HK-2 (cell line): Measurements from ENCODE around the gene PTS.

Source experiments
- DNase-seq: peaks from one replicate; pipeline ENCODE4 v3.0.0-alpha.2; 2018; ENCODE audit not compliant: unreplicated experiment

PTS gene

GRCh38 chr11:112221274-112221835 lies 4.9 kb upstream of the PTS start:
- no peak for DNase-seq

GRCh38 chr11:112222303-112222702 lies 3.9 kb upstream of the PTS start:
- DNase-seq = no peak

- DNase-seq = no peak
Observed at GRCh38 chr11:112223121-112223520, 3.1 kb upstream of the PTS start.

- no peak for DNase-seq
Observed at GRCh38 chr11:112223754-112224532, 2.3 kb upstream of the PTS start.

- DNase-seq = no peak
Observed at GRCh38 chr11:112225753-112226061, 521 bp upstream of the PTS start.

GRCh38 chr11:112226831-112227401 lies 688 bp downstream of the PTS start:
- peak; percentile 7 for DNase-seq

GRCh38 chr11:112227471-112227870 lies 1.2 kb downstream of the PTS start:
- no peak for DNase-seq

- DNase-seq = no peak
Observed at GRCh38 chr11:112228706-112229105, 2.5 kb downstream of the PTS start.

- DNase-seq = no peak
Observed at GRCh38 chr11:112229159-112229558, 2.9 kb downstream of the PTS start.

GRCh38 chr11:112229746-112230433 lies 3.7 kb downstream of the PTS start:
- DNase-seq = no peak

GRCh38 chr11:112231952-112232351 lies 5.7 kb downstream of the PTS start:
- DNase-seq = no peak

- DNase-seq = no peak
Observed at GRCh38 chr11:112235750-112236390, 9.6 kb downstream of the PTS start.

- no peak for DNase-seq
Observed at GRCh38 chr11:112237451-112237850, 11.2 kb downstream of the PTS start.

- no peak for DNase-seq
Observed at GRCh38 chr11:112238041-112238440, 11.8 kb downstream of the PTS start.

GRCh38 chr11:112241486-112241885 lies 15.3 kb downstream of the PTS start:
- DNase-seq = no peak

- DNase-seq = no peak
Observed at GRCh38 chr11:112247201-112247600, 21.0 kb downstream of the PTS start.

GRCh38 chr11:112248201-112248600 lies 22.0 kb downstream of the PTS start:
- DNase-seq = no peak

GRCh38 chr11:112249871-112250610 lies 23.8 kb downstream of the PTS start:
- no peak for DNase-seq

GRCh38 chr11:112253605-112254242 lies 27.5 kb downstream of the PTS start:
- no peak for DNase-seq

- DNase-seq = peak; percentile 7
Observed at GRCh38 chr11:112255067-112255720, 29.0 kb downstream of the PTS start.

GRCh38 chr11:112260490-112260889 lies 34.3 kb downstream of the PTS start, which contains the start of gene PLET1:
PLET1 (minus strand) TSS chr11:112260860; CDS start chr11:112260589, 271 bp downstream.
- DNase-seq = no peak
